Measurements from ENCODE around the gene NCAM2.

DNA sequence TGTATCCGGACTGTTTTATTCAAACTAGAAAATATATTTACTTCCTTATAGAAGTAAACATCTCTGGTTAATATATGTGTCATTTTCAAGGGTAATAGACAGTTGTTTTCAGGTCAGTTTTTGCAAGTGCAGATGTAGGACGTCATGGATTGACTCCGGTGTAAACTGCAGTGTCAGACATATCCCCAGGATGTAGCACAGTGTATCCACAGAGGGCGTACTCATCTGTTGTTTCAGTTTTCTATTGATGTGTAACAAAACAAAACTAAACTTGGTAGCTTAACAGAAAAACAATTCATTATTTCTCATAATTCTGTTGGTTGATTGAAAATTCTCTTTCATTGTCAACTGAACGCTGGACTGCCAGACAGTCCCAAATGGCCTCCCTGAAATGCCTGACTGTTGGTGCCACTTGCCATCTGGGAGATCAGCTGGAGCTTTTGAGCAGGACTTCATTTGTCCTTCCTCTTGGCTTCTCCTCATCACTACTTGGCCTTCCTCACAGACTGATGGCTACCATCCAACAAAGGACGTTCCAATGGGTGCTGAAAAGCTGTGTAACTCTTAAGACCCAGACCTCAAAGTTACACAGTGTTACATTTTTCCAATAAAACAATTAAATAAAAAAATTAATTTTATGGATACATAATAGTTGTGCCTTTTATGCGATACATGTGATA, 181.6 kb downstream of the NCAM2 start:
- no peak for TF ChIP-seq KDM1A (IDR thresholded peaks at IDR 0.05; ENCODE audit: borderline replicate concordance, low read length)
- TF ChIP-seq EZH2 (IDR thresholded peaks at IDR 0.05; ENCODE audit: low read depth, low read length, severe bottlenecking): no peak
- TF ChIP-seq CTCF (IDR thresholded peaks at IDR 0.05; ENCODE audit: control extremely low read depth in 1 of 3, insufficient read depth in 1 of 3, low read depth in 1 of 3, low read length in 3 of 3): no peak
- TF ChIP-seq CHD1 (IDR thresholded peaks at IDR 0.05; ENCODE audit: low read depth, low read length): no peak
- TF ChIP-seq POLR2AphosphoS5 (IDR thresholded peaks at IDR 0.05; ENCODE audit: low read depth, low read length): no peak
- TF ChIP-seq HDAC2 (IDR thresholded peaks at IDR 0.05; ENCODE audit: borderline replicate concordance in 1 of 2, low read depth in 2 of 2, low read length in 2 of 2): no peak
- TF ChIP-seq TAF1 (IDR thresholded peaks at IDR 0.05; ENCODE audit: low read depth, low read length): no peak
- no peak for TF ChIP-seq SP1 (IDR thresholded peaks at IDR 0.05; ENCODE audit: low read depth, low read length)
